BE2C (cell line): ENCODE measurements around the gene PDLIM3.

Experiments
- DNase-seq: peaks from one replicate; pipeline ENCODE4 v3.0.0-alpha.2; 2020
- H3K27me3 ChIP-seq: fragments of 250-450 bp; sonication (Bioruptor Pico); 2 replicates; pipeline ENCODE4 v1.5.1; 2020; ENCODE audit warnings: mild to moderate bottlenecking
- H3K36me3 ChIP-seq: fragments of 250-450 bp; sonication (Bioruptor Pico); 2 replicates; pipeline ENCODE4 v1.5.1; 2020; ENCODE audit warnings: mild to moderate bottlenecking
- H3K4me1 ChIP-seq: fragments of 250-450 bp; sonication (Bioruptor Pico); 2 replicates; pipeline ENCODE4 v1.5.1; 2020
- H3K4me3 ChIP-seq: 2 replicates; pipeline ENCODE4 v1.5.1; 2011; ENCODE audit warnings: low read depth, low read length
- H3K9me3 ChIP-seq: fragments of 250-450 bp; sonication (Bioruptor Pico); 2 replicates; pipeline ENCODE4 v1.5.1; 2020
- TF ChIP-seq, protein P1 (sequence below): IDR thresholded peaks from 2 replicates; pipeline ENCODE4 v1.5.1; 2012; ENCODE audit warnings: mild to moderate bottlenecking, low read depth, low read length

PDLIM3 gene

DNA sequence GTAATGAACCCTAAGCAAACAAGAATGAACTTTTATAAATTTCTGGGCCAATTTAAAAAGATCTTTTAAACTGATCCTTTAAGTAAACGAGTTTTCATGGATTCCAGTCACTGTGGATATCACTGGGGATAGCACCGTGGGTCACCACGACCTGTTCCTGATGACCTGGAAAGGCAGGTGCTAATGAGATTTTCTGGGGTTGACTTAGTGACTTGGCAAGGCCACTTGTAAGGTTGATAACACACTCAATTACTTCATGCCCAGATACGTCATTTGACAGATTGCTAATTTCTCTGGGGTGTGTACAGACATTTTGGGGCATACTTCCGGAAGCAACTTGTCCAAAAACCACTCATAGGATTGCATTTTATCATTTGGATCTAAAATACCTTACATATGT is 24.5 kb downstream of the PDLIM3 start:
- TF ChIP-seq, protein P1, sequence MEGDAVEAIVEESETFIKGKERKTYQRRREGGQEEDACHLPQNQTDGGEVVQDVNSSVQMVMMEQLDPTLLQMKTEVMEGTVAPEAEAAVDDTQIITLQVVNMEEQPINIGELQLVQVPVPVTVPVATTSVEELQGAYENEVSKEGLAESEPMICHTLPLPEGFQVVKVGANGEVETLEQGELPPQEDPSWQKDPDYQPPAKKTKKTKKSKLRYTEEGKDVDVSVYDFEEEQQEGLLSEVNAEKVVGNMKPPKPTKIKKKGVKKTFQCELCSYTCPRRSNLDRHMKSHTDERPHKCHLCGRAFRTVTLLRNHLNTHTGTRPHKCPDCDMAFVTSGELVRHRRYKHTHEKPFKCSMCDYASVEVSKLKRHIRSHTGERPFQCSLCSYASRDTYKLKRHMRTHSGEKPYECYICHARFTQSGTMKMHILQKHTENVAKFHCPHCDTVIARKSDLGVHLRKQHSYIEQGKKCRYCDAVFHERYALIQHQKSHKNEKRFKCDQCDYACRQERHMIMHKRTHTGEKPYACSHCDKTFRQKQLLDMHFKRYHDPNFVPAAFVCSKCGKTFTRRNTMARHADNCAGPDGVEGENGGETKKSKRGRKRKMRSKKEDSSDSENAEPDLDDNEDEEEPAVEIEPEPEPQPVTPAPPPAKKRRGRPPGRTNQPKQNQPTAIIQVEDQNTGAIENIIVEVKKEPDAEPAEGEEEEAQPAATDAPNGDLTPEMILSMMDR, result no peak
- Histone ChIP-seq H3K4me3 (no peak overlapping the region), H3K4me1 (no peaks in the 10 kb centered on the region), H3K27me3 (no peaks in the 10 kb centered on the region), H3K9me3 (no peaks in the 10 kb centered on the region), H3K36me3 (no peaks in the 10 kb centered on the region)
- DNase-seq, result no peak

DNA sequence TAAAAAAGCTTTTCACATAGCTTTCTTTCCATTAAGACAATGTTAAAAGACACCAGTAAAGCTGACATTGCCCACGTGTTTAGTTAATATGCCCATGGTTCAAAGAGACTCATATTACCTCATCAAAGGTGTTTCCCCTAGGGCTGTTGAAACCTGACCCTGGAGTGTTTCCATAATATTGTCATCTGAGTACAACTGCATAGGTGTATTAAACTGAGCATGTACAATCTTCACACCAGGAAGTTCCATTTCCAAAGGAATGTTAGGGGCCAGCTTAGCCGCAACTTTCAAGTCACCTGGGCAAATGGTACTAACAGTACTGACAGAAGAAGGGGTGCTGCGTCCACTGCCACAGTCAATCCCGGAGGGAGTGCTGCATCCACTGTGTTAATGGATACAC is 27.1 kb downstream of the PDLIM3 start:
- no peaks in the 10 kb centered on the region for H3K27me3 ChIP-seq
- DNase-seq, result no peak
- no peak overlapping the region for H3K4me3 ChIP-seq
- H3K4me1 ChIP-seq, result no peaks in the 10 kb centered on the region
- no peaks in the 10 kb centered on the region for H3K36me3 ChIP-seq
- no peaks in the 10 kb centered on the region for H3K9me3 ChIP-seq
- TF ChIP-seq, protein P1, result no peak

DNA sequence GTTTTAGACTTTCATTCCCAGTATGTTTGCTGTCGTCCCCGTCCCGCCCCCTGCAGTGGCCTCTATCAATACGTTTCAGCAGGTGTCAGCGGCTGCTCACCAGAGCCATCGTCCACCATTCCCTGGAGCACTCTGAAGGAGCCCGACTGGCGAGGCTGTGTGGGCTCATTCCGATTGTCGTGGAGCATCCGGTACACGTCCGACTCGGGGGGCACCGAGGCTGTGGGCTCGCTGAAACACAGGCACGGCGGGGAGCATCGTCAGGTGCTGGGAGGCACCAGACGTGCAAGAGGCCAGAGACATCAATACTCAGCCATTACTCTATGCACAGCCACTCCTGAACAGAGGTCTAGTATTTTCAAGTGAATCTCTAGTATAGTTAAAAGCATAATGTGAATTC is 28.9 kb downstream of the PDLIM3 start:
- no peak overlapping the region for H3K4me3 ChIP-seq
- DNase-seq, result no peak
- TF ChIP-seq, protein P1, result no peak
- no peaks in the 10 kb centered on the region for H3K27me3 ChIP-seq
- no peaks in the 10 kb centered on the region for H3K36me3 ChIP-seq
- no peaks in the 10 kb centered on the region for H3K9me3 ChIP-seq
- H3K4me1 ChIP-seq, result no peaks in the 10 kb centered on the region

DNA sequence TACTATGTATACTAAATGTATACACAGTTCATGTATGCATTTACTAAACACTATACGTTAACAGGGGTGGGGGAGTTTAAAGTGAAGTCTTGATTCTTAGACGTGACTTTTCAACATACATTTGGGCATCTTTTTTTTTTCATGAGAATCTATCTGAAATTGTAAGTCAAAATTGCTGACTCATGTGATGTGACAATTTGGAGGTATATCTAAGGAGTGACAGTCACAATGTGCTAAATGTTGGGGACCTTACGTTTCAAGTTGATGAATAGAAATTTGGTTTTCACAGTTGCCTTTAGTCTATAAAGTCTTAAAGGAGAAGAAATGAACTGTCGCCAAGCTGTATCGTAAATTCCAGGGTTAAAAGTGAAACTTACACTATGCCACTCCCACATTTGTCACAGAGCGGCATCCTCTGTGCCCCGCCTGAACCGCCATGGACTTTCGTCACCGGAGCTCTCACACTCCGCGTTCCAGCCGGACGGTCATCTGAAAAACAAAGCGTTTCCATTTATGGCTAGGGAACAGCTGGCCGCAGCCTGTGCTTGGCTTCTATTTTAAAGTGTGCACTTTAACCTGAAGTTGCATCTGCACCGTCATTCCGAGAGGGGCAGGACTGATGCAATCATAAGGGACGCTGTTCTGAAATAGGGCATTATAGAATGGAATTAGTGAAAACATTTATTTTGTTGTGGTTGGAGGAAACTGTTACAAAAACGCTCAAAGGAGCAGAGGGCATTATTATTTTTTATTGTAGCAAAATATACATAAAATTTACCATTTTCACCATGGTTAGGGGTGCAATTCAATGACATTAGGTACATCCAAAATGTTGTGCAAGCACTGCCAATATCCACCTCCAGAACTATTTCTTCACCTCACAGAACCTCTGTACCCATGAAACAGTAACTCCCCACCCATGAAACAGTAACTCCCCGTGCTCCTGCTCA is 30.9 kb downstream of the PDLIM3 start:
- DNase-seq, result peak; percentile 22
- TF ChIP-seq, protein P1, result no peak
- H3K4me3 ChIP-seq, result peak overlapping the region; percentile 51
- H3K4me1 ChIP-seq, result no peaks in the 10 kb centered on the region
- H3K36me3 ChIP-seq, result no peaks in the 10 kb centered on the region
- H3K9me3 ChIP-seq, result no peaks in the 10 kb centered on the region
- no peaks in the 10 kb centered on the region for H3K27me3 ChIP-seq

DNA sequence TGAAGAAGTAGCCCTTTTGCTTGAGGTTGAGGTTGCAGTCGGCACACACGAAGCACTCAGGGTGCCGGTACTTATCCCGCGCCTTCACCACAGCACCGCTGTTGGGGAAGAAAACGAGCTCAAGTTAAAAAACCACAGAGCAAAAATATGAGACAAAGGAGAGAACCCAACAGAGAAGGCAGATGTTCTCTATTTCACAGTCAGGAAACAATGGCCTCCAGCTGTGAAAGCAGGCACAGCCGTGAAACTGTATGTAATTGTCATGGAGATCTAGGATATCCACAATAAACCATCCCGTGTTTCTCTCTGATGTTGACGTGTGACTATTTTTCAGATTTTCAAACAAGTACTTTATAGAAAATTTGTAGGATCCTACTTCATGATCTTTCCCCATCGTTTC is 32.9 kb downstream of the PDLIM3 start:
- TF ChIP-seq, protein P1, result no peak
- H3K27me3 ChIP-seq, result no peaks in the 10 kb centered on the region

DNA sequence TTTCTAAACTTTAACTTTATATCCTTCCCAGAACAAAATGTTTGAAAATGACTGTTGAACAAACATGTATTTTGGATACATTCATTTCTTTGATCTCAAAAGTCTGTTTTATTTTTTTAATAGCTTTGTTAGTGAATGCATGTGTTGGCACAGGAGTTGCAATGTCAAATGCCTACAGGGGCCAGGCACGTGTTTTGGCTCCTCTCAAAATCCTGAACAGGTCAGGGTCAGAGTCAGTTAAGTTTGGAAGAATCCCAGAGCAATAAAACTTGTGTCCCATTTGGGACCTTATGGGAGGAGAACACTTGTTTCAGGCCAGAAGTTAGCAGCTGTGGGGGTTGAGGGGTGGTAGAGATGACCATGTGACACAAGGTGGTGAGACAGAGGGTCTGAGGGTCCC is 34.7 kb downstream of the PDLIM3 start:
- TF ChIP-seq, protein P1, result no peak

More for the DNA sequence above, 32.9 kb downstream of the PDLIM3 start:
- no peaks in the 10 kb centered on the region for H3K9me3 ChIP-seq
- no peak overlapping the region for H3K4me3 ChIP-seq
- no peaks in the 10 kb centered on the region for H3K4me1 ChIP-seq
- DNase-seq, result no peak
- H3K36me3 ChIP-seq, result no peaks in the 10 kb centered on the region

More for the DNA sequence above, 34.7 kb downstream of the PDLIM3 start:
- Histone ChIP-seq H3K36me3 (no peaks in the 10 kb centered on the region), H3K9me3 (no peaks in the 10 kb centered on the region), H3K4me3 (no peak overlapping the region), H3K27me3 (no peaks in the 10 kb centered on the region), H3K4me1 (no peaks in the 10 kb centered on the region)
- DNase-seq, result no peak
